CD14-positive monocyte (primary cell): ENCODE results near the gene PLEKHO1. TPM values are rescaled to one million over a fixed set of nuclear protein-coding genes. Genes with fewer than 3 reads are reported as not detected.

Experiments used
- DNase-seq, 3 donors: peaks; one replicate each; pipeline ENCODE4 v3.0.0-alpha.2; 2011 to 2022
- H2AFZ ChIP-seq: 2 replicates; pipeline ENCODE4 v1.6.0; 2012; ENCODE audit warnings: mild to moderate bottlenecking, low read depth, low read length, inconsistent platforms; ENCODE audit not compliant: insufficient read depth, poor library complexity, severe bottlenecking
- H3K27ac ChIP-seq, 2 donors: 1 replicate in 1 of 2; 2 replicates in 1 of 2; pipeline ENCODE4 v1.5.1; 2012 to 2013; ENCODE audit warnings: low read length in 2 of 2, control low read depth in 1 of 2, inconsistent platforms in 1 of 2, low read depth in 1 of 2, mild to moderate bottlenecking in 1 of 2
- H3K27me3 ChIP-seq, 2 donors: one replicate each; pipeline versions ENCODE4 v1.6.0 to v1.6.1; 2011 to 2013; ENCODE audit warnings: low read length in 2 of 2; ENCODE audit not compliant: control insufficient read depth in 2 of 2, insufficient read depth in 2 of 2
- H3K36me3 ChIP-seq, 2 donors: replicated peaks in 1 of 2; 1 replicate in 1 of 2; 2 replicates in 1 of 2; pipeline versions ENCODE4 v1.5.1 to v1.6.1; 2012 to 2013; ENCODE audit warnings: low read length in 2 of 2, control low read depth in 1 of 2, inconsistent platforms in 1 of 2, mild to moderate bottlenecking in 1 of 2; ENCODE audit not compliant: insufficient read depth in 2 of 2, control insufficient read depth in 1 of 2
- H3K4me1 ChIP-seq, 2 donors: 1 replicate in 1 of 2; 2 replicates in 1 of 2; pipeline versions ENCODE4 v1.5.1 to v1.6.1; 2012 to 2013; ENCODE audit warnings: low read length in 2 of 2, control low read depth in 1 of 2, inconsistent platforms in 1 of 2, mild to moderate bottlenecking in 1 of 2, moderate library complexity in 1 of 2; ENCODE audit not compliant: insufficient read depth in 2 of 2, control insufficient read depth in 1 of 2
- H3K4me2 ChIP-seq: replicated peaks from 2 replicates; pipeline ENCODE3; 2012; ENCODE audit warnings: low read length, moderate library complexity, mild to moderate bottlenecking; ENCODE audit not compliant: poor library complexity, severe bottlenecking; ENCODE audit errors: extremely low read depth
- H3K4me3 ChIP-seq, 3 experiments: fragments of 200-600 bp in 1 of 3; sonication (generic) in 1 of 3; replicated peaks in 1 of 3; 1 replicate in 2 of 3; 2 replicates in 1 of 3; pipeline ENCODE4 v1.5.1; 2011 to 2013; ENCODE audit warnings: low read length in 3 of 3, mild to moderate bottlenecking in 3 of 3, control low read depth in 2 of 3, low read depth in 2 of 3, inconsistent platforms in 1 of 3, moderate library complexity in 1 of 3
- H3K79me2 ChIP-seq: 2 replicates; pipeline ENCODE4 v1.6.0; 2012; ENCODE audit warnings: mild to moderate bottlenecking, control low read depth, inconsistent platforms, low read length, moderate library complexity; ENCODE audit not compliant: insufficient read depth
- H3K9ac ChIP-seq: 2 replicates; pipeline ENCODE4 v1.6.0; 2017; ENCODE audit warnings: low read length, mild to moderate bottlenecking; ENCODE audit not compliant: insufficient read depth, poor library complexity, severe bottlenecking
- H3K9me3 ChIP-seq, 2 donors: replicated peaks in 1 of 2; 1 replicate in 1 of 2; 2 replicates in 1 of 2; pipeline versions ENCODE4 v1.5.1 to v1.6.1; 2012 to 2013; ENCODE audit warnings: low read length in 2 of 2, control low read depth in 1 of 2; ENCODE audit not compliant: control insufficient read depth in 1 of 2, insufficient read depth in 1 of 2
- H4K20me1 ChIP-seq: 2 replicates; pipeline ENCODE4 v1.6.0; 2012; ENCODE audit warnings: mild to moderate bottlenecking, low read length, control low read depth, moderate library complexity; ENCODE audit not compliant: insufficient read depth
- H3K27ac Mint-ChIP-seq, 7 donors: one replicate each; pipeline ENCODE4 v1.8.0; 2020; ENCODE audit warnings: mild to moderate bottlenecking in 7 of 7, mixed read lengths in 7 of 7, moderate library complexity in 6 of 7, inconsistent platforms in 2 of 7
- H3K27me3 Mint-ChIP-seq, 3 donors: one replicate each; pipeline ENCODE4 v1.8.0; 2021 to 2022; ENCODE audit warnings: low read depth in 3 of 3, mild to moderate bottlenecking in 3 of 3, mixed read lengths in 3 of 3, moderate library complexity in 3 of 3, inconsistent platforms in 1 of 3
- H3K36me3 Mint-ChIP-seq, 2 donors: one replicate each; pipeline ENCODE4 v1.8.0; 2020; ENCODE audit warnings: mixed read lengths in 2 of 2, inconsistent platforms in 1 of 2, mild to moderate bottlenecking in 1 of 2
- H3K4me1 Mint-ChIP-seq: one replicate; pipeline ENCODE4 v1.8.0; 2020; ENCODE audit warnings: mild to moderate bottlenecking, mixed read lengths
- H3K4me3 Mint-ChIP-seq, 2 donors: one replicate each; pipeline ENCODE4 v1.8.0; 2020; ENCODE audit warnings: mild to moderate bottlenecking in 2 of 2, mixed read lengths in 2 of 2, moderate library complexity in 1 of 2
- H3K9me3 Mint-ChIP-seq, 7 donors: one replicate each; pipeline ENCODE4 v1.8.0; 2020 to 2022; ENCODE audit warnings: mixed read lengths in 7 of 7, mild to moderate bottlenecking in 6 of 7, moderate library complexity in 6 of 7, inconsistent platforms in 2 of 7
- CTCF ChIP-seq: fragments of 200-600 bp; IDR thresholded peaks from one replicate; pipeline ENCODE4 v1.8.0; 2022; ENCODE audit warnings: antibody characterized with exemption, mild to moderate bottlenecking
- WGBS: methylation state at CpG from one replicate; pipeline ENCODE4 v1.1.5; 2013; ENCODE audit warnings: missing lambda C conversion rate; ENCODE audit not compliant: insufficient coverage; 5-methylcytosine and 5-hydroxymethylcytosine counted together
- intact Hi-C, 2 donors: fragments of 100-400 bp; cut with micrococcal nuclease; formaldehyde crosslinking; loops; one replicate each; pipeline versions ENCODE4 v1.15.0 to v1.15.1; 2023
- polyA plus RNA-seq, 3 donors: library from polyadenylated mRNA; depleted of rRNA in 1 of 3; unstranded in 2 of 3; stranded (reverse) in 1 of 3; fragments of 300-500 nt in 2 of 3; fragments of >200 nt in 1 of 3; fragmentation: Illumina TruSeq in 2 of 3; gene quantifications; 1 replicate in 2 of 3; 2 replicates in 1 of 3; pipeline ENCODE4 v1.2.3, GENCODE V29; 2012 to 2021

PLEKHO1 gene
- polyA plus RNA-seq, 3 donors: 87.2 to 170 (median 110) TPM

DNA sequence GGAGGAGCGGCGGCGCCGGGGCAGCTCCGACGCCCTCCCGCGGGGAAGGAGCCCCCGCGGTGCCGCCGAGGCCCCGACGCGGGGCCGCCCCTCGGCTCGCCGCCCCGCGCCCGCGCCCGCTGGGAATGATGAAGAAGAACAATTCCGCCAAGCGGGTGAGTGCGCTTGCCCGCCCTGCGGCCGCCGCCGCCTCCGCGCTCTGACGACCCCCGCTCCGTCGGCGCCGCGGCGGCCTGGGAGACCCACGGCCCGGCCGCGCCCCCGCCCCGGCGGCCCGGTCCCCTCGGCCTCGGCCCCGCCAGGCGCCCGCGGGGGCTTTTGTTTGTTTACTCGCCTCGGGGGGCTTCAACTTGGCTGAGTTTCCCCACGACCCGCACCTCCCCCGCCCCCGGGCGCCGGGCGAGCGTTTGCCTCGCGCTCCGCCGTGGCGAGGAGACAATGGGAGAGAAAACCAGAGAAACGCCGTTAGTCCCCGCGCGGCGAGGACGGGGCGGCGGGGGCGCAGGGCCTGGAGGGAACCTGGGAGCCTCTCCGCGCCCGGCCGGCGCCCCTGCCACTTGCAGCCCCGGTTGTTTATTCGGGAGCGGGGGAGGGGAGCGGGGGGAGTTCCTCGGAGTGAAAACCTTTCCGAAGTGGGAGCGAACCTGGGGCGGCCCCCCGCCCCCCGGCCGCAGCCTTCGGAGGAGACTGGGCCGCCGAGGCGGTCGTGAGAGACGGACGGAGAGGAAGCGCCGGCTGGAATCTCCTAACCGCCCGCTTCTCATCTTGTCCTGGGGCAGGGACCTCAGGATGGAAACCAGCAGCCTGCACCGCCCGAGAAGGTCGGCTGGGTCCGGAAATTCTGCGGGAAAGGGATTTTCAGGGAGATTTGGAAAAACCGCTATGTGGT, 661 bp downstream of the PLEKHO1 start:
- Histone ChIP-seq H3K4me3 (peak overlapping the region; percentile 89 to 94 (median 93)), H3K9ac (peak overlapping the region; percentile 88), H3K4me1 (peaks cover 50 to 66% of the 10 kb centered on the region in 2 donors), H3K27ac (peak overlapping the region; percentile 53 to 97), H3K9me3 (no peaks in the 10 kb centered on the region), H2AFZ (peak overlapping the region; percentile 30), H3K79me2 (peaks cover 77% of the 10 kb centered on the region), H3K36me3 (peaks cover 30 to 35% of the 10 kb centered on the region in 2 donors), H4K20me1 (peaks cover 51% of the 10 kb centered on the region), H3K27me3 (no peaks in the 10 kb centered on the region), H3K4me2 (peak overlapping the region; percentile 98)
- Mint-ChIP-seq H3K4me1 (peaks cover 72% of the 10 kb centered on the region), H3K27me3 (peaks cover 15 to 27% (median 16%) of the 10 kb centered on the region in 3 donors), H3K9me3 (peaks cover 0 to 2% (median 0%) of the 10 kb centered on the region in 7 donors), H3K27ac (peak overlapping the region; percentile 87 to 97 (median 91)), H3K36me3 (peaks cover 43 to 60% of the 10 kb centered on the region in 2 donors), H3K4me3 (peak overlapping the region; percentile 99)
- DNase-seq: peak in 1 of 3 donors; percentile 21
- intact Hi-C loops: loop anchor here in 1 of 2 donors (1.0 to 2.0 kb wide), 2 partner anchors 9 to 14 kb away; no protein-coding TSS in a partner anchor
- under 1% methylated on average over 113 of the region's 114 CpGs for WGBS
- no peak for TF ChIP-seq CTCF

DNA sequence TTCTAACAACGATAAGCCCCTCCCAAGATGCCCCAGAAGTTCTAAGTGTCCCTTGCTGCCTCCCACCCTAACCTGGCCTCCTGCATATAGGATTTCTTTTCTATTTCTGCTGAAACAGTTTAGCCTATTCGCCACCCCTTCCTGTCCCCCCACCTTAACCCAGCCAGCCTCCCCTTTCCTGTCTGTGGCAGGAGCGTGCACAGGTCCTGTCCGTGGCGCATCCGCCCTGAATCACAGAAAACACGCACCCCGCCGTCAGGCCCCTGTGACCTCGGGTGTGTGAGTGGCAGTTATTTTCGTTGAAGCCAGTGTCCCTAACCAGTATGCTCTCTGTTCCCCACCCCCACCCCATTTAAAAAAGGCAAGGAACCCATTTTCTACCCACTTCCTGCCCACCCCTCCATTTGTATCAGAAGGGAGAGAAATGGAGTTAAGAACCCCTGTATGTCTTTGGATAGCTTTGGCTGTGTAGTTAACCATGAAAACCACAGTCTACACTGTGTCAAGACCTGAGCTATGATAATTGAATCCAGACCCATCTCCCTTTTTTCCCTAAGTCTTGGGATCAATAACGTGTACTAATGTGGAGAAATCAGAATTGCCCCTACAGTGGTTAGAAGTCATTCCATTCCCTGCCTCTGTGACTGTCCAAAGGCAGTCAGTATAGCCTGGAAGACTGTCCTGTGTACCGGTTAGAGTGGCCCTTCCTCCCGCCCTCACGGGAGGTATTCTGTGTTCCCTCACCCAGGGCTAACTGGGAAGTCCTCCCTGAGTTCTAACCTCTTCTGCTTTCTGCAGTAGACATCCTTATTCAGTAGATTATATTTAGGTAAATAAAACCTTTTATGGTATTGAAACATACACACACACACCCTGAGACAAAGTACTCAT, 1.8 kb downstream of the PLEKHO1 start:
- Mint-ChIP-seq H3K4me1 (peaks cover 81% of the 10 kb centered on the region), H3K4me3 (peak overlapping the region; percentile 99), H3K36me3 (peaks cover 55 to 68% of the 10 kb centered on the region in 2 donors), H3K27me3 (peaks cover 14 to 24% (median 15%) of the 10 kb centered on the region in 3 donors), H3K27ac (peak overlapping the region; percentile 87 to 97 (median 91)), H3K9me3 (peaks cover 0 to 2% (median 0%) of the 10 kb centered on the region in 7 donors)
- Histone ChIP-seq H3K4me3 (peak overlapping the region; percentile 89 to 94 (median 93)), H3K27me3 (no peaks in the 10 kb centered on the region), H3K4me1 (peaks cover 60 to 78% of the 10 kb centered on the region in 2 donors), H3K9ac (peak overlapping the region; percentile 88), H3K27ac (peak overlapping the region; percentile 53 to 97), H4K20me1 (peaks cover 63% of the 10 kb centered on the region), H3K4me2 (peak overlapping the region; percentile 86), H3K79me2 (peaks cover 89% of the 10 kb centered on the region), H2AFZ (no peak overlapping the region), H3K36me3 (peaks cover 42 to 47% of the 10 kb centered on the region in 2 donors), H3K9me3 (no peaks in the 10 kb centered on the region)
- intact Hi-C loops: loop anchor here in 1 of 2 donors (2.0 kb wide), 1 partner anchor 13 kb away; no protein-coding TSS in a partner anchor
- WGBS: 0% methylated on average over 2 of the region's 15 CpGs
- TF ChIP-seq CTCF: no peak
- DNase-seq: peak; percentile 40 to 61 (median 49)
